Measurements from ENCODE around the gene TDRD3. TPM values are rescaled to one million over a fixed set of nuclear protein-coding genes. Genes with fewer than 3 reads are reported as not detected.

The TDRD3 gene
- total RNA-seq, 2 experiments from 2014 or later, result 16.4 to 16.5 TPM

DNA sequence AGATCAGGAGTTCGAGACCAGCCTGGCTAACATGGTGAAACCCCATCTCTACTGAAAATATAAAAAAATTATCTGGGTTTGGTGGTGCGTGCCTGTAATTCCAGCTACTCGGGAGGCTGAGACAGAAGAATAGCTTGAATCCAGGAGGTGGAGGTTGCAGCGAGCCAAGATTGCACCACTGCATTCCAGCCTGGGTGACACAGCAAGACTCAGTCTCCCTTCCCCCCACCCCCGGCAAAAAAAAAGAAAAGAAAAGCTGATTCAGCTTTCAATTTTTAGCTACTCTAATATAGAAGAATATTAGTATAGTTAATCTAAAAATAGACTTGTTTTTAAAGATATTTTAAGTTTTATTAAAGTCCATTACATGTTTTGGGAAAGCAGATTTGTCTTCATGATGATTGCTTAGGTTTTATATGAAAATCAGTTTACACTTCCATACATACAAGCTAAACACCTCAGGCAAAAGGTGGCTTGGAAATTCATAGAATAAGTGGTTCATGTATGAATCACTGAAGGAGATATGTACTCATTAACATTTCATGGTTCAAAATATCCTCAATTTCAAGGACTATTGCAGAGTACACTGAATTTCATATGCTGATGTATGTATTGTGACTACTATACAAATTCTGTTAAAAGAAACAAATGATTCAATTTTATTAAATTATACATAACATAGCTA lies 165.2 kb downstream of the TDRD3 start:
- POLR2A ChIA-PET, result no interaction called here

DNA sequence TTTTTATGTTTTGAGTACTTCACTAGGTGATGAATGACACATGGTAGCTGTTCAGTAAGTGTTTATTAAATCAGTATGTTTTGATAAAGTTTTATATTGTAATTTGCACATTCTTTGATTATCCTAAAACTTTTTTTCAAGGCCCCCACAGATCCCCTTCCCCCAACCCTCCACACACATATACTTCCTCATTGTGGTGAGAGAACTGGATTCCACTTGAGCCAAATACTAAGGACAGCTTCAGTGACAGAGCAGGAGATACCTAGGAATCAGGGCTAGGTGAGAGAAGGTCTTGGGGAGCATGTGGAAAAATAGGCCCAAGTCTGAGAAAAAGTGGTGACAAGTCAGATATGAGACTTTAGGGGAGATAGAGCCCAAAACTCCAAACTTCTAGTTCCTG lies 174.6 kb downstream of the TDRD3 start:
- H3K27ac Mint-ChIP-seq, result no peak overlapping the region
- peaks cover 2% of the 10 kb centered on the region for H3K4me1 Mint-ChIP-seq (ENCODE audit: low read depth)
- no peak overlapping the region for H3K4me3 Mint-ChIP-seq
- no peaks in the 10 kb centered on the region for H3K27me3 Mint-ChIP-seq
- CTCF ChIA-PET, result no interaction called here
- peaks cover 43% of the 10 kb centered on the region for H3K36me3 Mint-ChIP-seq
- POLR2A ChIA-PET, result no interaction called here
- no peaks in the 10 kb centered on the region for H3K9me3 Mint-ChIP-seq
- intact Hi-C loops (cut with micrococcal nuclease), result no loop called here
- DNase-seq, result no peak

More for the DNA sequence above, 165.2 kb downstream of the TDRD3 start:
- Mint-ChIP-seq H3K4me1 (ENCODE audit: low read depth) (no peaks in the 10 kb centered on the region), H3K4me3 (no peak overlapping the region), H3K27ac (no peak overlapping the region), H3K27me3 (no peaks in the 10 kb centered on the region), H3K9me3 (no peaks in the 10 kb centered on the region), H3K36me3 (peaks cover 16% of the 10 kb centered on the region)
- intact Hi-C loops (cut with micrococcal nuclease), result no loop called here
- DNase-seq, result no peak
- CTCF ChIA-PET, result no interaction called here

DNA sequence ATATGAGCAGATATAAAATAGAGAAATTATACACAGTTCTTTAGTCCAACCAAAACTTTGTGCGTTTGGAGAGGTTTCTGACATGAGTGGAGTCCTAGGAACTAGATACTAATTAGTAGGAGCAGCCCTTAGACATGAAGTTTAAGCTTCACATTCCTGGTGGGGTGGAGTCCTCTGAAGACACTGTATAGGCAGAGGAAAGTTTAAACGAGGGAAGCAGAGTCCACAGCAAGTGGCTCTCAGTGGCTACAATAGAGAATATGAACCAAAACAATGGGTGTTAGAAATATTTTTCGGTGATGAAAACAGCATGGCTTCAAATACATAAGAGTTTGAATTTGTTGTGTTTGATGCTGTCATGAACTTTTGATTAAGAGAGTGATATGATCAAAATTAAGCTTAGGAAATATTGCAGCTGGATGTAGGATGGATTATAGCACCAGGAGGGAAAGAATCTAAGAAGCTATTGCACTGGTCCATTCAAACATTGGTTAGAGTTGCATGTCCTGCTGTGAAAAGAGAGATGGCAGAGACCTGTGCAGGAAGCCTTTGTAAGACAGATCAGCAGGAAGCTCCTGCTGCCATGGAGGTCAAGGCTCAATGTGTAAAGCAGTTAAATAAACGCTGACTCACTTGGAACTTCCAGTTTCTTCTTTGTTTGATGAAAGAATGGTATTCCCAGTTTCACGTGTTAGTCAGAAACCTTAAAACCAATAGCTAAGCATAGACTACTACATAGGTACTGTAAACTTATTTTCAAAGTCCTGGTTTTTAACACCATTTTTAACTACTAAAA lies 175.2 kb downstream of the TDRD3 start:
- intact Hi-C loops (cut with micrococcal nuclease), result no loop called here
- peaks cover 37% of the 10 kb centered on the region for H3K36me3 Mint-ChIP-seq
- H3K9me3 Mint-ChIP-seq, result no peaks in the 10 kb centered on the region
- no peak overlapping the region for H3K27ac Mint-ChIP-seq
- H3K4me3 Mint-ChIP-seq, result no peak overlapping the region
- DNase-seq, result no peak
- H3K4me1 Mint-ChIP-seq (ENCODE audit: low read depth), result peaks cover 2% of the 10 kb centered on the region
- ChIA-PET POLR2A (no interaction called here), CTCF (no interaction called here)
- H3K27me3 Mint-ChIP-seq, result no peaks in the 10 kb centered on the region

DNA sequence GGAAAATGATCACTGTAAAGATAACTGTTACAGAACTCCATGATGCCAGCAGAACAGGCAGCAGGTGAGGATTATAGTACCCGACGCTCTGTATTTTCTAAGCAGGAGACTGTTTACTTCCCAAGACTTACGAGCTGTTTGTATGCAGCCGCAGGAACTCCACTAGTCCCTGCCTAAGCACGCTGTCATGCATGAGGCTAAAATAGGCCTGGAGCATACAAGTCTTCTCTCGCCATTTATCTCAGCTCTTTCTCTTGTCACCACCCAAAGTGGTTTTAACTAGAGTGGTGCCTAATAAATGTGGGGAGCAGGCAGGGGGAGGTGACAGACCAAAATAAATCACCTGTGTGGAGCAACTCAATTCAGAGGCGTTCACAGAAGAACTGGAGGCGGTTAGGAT lies 175.8 kb downstream of the TDRD3 start:
- Mint-ChIP-seq H3K27me3 (no peaks in the 10 kb centered on the region), H3K27ac (no peak overlapping the region), H3K4me3 (no peak overlapping the region), H3K9me3 (no peaks in the 10 kb centered on the region), H3K36me3 (peaks cover 34% of the 10 kb centered on the region), H3K4me1 (ENCODE audit: low read depth) (peaks cover 2% of the 10 kb centered on the region)
- ChIA-PET POLR2A (no interaction called here), CTCF (no interaction called here)
- no peak for DNase-seq
- intact Hi-C loops (cut with micrococcal nuclease), result no loop called here

DNA sequence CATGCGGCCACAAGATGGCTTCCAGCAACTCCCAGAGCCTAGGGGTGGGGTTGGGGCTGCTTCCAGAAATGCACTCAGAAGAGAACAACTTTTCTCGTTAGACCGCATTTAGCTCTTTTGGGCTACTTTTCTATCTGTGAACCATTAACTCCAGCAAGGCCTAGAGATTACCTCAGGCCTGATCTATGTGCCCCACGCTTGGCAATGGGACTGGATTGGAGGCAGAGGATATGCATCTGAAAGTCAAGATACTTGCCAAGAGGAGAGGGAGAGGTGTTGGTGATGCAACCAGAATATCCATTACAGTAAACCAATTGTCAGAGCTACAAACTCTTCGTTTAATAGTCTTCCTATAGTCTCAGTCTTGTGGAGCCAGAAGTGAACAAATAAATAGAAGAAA lies 177.7 kb downstream of the TDRD3 start:
- Mint-ChIP-seq H3K27ac (no peak overlapping the region), H3K27me3 (no peaks in the 10 kb centered on the region), H3K4me1 (ENCODE audit: low read depth) (peaks cover 2% of the 10 kb centered on the region), H3K9me3 (no peaks in the 10 kb centered on the region), H3K4me3 (no peak overlapping the region), H3K36me3 (peaks cover 18% of the 10 kb centered on the region)
- intact Hi-C loops (cut with micrococcal nuclease), result no loop called here
- ChIA-PET CTCF (no interaction called here), POLR2A (no interaction called here)
- DNase-seq, result no peak

DNA sequence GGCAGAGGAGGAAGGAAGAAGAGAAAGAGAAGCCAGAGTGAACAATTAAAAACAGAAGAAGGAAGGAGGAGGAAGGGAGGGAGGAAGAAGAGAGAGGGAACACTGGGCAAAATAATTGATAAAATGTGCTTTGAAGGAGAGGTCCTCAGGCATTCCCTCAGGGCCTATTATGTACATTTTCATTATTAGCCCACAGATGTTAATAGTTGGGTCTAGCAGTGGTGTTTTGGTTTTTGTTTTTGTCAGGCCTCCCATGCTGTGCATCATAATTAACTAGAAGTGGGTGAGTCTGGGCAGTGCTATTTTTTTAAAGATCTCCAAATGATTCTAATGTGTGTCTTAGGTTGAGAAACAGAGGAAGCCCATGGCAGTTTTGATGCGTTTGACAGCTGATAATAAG lies 178.1 kb downstream of the TDRD3 start:
- CTCF ChIA-PET, result no interaction called here

DNA sequence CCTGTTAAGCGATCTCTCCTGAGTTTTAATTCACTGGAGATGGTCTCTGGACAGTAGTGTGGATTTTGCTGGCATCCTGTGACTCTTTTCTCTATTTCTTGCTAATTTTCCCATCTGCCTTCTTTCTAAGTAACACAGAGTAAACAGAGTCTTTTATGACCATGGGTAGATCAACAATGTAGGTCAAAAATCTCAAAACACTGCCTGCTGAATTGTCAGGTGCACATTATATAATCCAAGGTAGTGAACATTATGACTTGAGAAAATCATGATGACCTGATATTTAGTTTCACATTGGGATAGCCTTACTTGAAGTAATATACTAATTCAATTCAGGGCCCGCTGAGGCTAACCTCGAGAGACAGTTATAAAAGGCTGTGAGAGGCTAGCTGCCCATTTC lies 180.7 kb downstream of the TDRD3 start:
- ChIA-PET CTCF (no interaction called here), POLR2A (no interaction called here)
- no peak overlapping the region for H3K4me3 Mint-ChIP-seq
- intact Hi-C loops (cut with micrococcal nuclease), result no loop called here
- no peaks in the 10 kb centered on the region for H3K9me3 Mint-ChIP-seq
- no peaks in the 10 kb centered on the region for H3K27me3 Mint-ChIP-seq
- no peak for DNase-seq
- no peaks in the 10 kb centered on the region for H3K4me1 Mint-ChIP-seq (ENCODE audit: low read depth)
- H3K36me3 Mint-ChIP-seq, result peaks cover 8% of the 10 kb centered on the region
- no peak overlapping the region for H3K27ac Mint-ChIP-seq

More for the DNA sequence above, 178.1 kb downstream of the TDRD3 start:
- H3K36me3 Mint-ChIP-seq, result peaks cover 16% of the 10 kb centered on the region
- peaks cover 2% of the 10 kb centered on the region for H3K4me1 Mint-ChIP-seq (ENCODE audit: low read depth)
- DNase-seq, result no peak
- POLR2A ChIA-PET, result no interaction called here
- no peaks in the 10 kb centered on the region for H3K27me3 Mint-ChIP-seq
- H3K27ac Mint-ChIP-seq, result no peak overlapping the region
- no peak overlapping the region for H3K4me3 Mint-ChIP-seq
- intact Hi-C loops (cut with micrococcal nuclease), result no loop called here
- no peaks in the 10 kb centered on the region for H3K9me3 Mint-ChIP-seq

DNA sequence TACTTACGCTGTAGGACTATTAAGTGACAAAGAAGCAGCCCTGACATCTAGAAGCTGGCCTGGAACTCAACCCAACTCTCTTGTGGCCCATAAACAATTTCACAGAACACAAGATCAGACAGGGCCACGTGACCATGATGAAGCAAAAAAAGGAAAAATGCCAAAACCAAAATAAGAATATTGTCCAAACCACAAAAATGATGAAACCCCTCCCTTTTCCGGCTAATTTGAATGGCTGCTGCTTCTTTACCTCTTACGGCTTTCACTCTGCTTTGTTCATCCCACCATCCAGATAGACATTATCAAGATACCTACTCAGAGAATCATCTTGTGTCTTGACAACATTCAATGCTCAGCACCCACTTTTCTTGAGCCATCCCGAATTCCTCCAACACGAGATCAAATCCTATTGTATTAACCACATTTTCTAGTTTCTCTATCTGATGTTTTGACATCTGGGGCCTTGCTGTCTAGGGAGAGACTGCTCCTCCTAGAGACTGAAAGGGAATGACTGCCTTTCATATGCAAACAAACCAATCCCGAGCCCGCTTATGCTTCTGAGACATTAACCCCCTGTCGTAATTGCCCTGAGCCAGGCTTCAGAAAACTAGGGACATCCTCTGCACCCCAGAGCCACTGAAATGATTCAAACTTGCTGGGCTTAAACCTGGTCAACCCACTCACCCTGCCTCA lies 186.3 kb downstream of the TDRD3 start:
- Mint-ChIP-seq H3K36me3 (no peaks in the 10 kb centered on the region), H3K4me3 (no peak overlapping the region), H3K9me3 (peaks cover 5% of the 10 kb centered on the region), H3K27me3 (no peaks in the 10 kb centered on the region), H3K27ac (no peak overlapping the region), H3K4me1 (ENCODE audit: low read depth) (peaks cover 6% of the 10 kb centered on the region)
- CTCF ChIA-PET, result no interaction called here
- intact Hi-C loops (cut with micrococcal nuclease), result no loop called here
- POLR2A ChIA-PET, result no interaction called here
- no peak for DNase-seq

DNA sequence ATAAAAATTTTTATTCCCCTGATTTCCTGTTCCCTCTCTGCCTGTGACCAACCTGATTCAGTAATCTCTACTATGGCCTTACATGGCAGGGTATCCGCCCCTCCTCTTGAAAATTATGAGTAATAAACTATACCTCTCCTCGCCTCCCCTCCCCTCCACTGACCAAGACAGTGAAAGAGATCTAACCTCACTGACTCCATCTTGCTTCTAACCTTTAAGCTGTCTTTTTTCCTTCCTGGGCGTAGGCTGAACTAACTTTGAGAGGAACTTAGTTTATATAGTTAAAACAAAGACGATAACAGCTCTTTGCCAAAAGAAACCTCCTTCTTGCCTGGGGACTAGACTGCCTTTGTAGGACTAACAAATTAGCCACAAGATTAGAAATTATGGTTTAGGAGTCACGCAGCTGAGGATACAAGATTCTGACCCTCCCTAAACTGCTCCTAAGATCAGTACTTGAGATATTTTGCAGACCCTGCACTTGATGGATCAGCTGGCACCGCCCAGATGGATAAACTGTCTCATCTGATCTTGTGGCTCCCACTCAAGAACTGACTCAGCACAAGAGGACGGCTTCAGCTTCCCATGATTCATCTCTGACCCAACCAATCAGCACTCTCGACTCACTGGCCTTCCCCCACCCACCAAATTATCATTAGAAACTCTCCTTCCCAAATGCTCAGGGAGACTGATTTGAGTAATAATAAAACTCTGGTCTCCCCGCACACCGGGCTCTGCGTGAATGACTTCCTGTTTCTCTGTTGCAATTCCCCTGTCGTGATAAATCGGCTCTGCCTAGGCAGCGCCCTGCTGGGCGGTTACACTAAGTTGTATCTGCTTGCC lies 187.1 kb downstream of the TDRD3 start:
- no peaks in the 10 kb centered on the region for H3K36me3 Mint-ChIP-seq
- ChIA-PET POLR2A (no interaction called here), CTCF (no interaction called here)
- H3K27me3 Mint-ChIP-seq, result no peaks in the 10 kb centered on the region
- H3K4me1 Mint-ChIP-seq (ENCODE audit: low read depth), result peaks cover 6% of the 10 kb centered on the region
- H3K4me3 Mint-ChIP-seq, result no peak overlapping the region
- no peak overlapping the region for H3K27ac Mint-ChIP-seq
- DNase-seq, result peak; percentile 39
- peaks cover 5% of the 10 kb centered on the region for H3K9me3 Mint-ChIP-seq
- intact Hi-C loops (cut with micrococcal nuclease), result no loop called here

DNA sequence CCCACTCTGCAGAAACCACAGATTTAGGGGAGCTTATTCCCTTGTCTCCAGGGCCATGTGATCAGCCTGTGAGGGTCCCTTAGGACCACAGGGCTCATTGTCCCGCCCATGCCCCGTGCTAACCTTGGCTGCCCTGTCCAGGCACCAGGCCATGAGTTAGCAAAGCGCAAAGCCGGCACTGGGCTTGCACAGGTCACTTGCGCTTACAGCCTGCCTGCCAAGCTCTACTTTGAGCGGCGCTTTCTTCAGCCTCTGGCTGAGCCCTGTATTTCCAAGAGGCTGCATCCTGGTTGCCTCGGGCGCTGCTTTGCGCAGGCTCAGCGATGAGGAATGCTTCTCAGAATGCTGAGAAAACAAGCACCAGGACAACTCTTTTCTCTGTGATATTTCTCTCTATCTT lies 188.0 kb downstream of the TDRD3 start:
- POLR2A ChIA-PET, result no interaction called here

DNA sequence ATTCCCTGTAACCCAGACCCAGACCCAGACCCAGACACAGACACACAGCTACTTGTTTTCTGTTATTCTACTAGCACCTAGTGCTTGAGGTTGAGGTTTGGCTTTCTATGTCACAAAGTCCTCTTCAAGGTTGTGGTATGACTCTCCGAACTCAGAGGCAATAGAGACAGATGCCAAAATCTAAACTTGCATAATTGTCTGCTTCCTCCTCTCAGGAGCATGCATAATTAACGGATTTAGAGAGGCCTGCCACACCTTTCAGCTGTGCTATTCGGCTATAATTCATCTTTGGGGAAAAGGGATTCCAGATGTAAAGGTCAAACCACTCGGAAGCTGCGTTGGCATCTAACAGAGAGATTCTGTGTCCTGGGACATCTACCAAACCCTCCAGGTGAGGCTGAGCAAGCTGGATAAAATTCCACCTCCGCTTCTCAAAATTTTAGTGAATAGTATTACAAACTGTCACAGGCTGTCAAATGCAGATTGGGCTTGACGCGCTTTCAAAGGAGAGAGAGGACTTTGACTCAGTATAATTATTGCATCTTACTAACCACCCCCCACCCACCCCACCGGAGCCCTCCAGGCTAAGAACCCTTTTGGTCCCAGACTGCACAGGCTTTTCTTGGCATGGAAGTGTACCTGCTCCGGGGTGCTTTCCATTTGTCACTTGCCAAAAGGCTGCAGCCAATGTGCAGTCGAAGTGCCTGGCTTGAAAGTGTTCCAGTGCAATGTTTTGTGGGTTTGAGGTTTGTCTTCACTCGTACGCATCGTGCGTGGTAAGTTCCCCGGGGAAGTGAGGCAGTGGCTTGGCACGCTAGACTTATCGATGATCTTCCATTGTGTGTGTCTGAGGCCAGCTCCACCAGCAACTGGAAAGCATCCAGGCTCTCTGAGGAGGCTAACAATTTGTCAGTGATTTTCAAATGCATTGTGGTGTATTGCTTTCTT lies 194.1 kb downstream of the TDRD3 start:
- ChIA-PET POLR2A (no interaction called here), CTCF (no interaction called here)
- Mint-ChIP-seq H3K4me3 (no peak overlapping the region), H3K36me3 (no peaks in the 10 kb centered on the region), H3K27me3 (no peaks in the 10 kb centered on the region), H3K9me3 (no peaks in the 10 kb centered on the region), H3K4me1 (ENCODE audit: low read depth) (no peaks in the 10 kb centered on the region), H3K27ac (no peak overlapping the region)
- intact Hi-C loops (cut with micrococcal nuclease), result no loop called here
- no peak for DNase-seq

More for the DNA sequence above, 188.0 kb downstream of the TDRD3 start:
- no peak overlapping the region for H3K27ac Mint-ChIP-seq
- no peak overlapping the region for H3K4me3 Mint-ChIP-seq
- no peaks in the 10 kb centered on the region for H3K36me3 Mint-ChIP-seq
- intact Hi-C loops (cut with micrococcal nuclease), result no loop called here
- peaks cover 5% of the 10 kb centered on the region for H3K9me3 Mint-ChIP-seq
- no peaks in the 10 kb centered on the region for H3K27me3 Mint-ChIP-seq
- peaks cover 6% of the 10 kb centered on the region for H3K4me1 Mint-ChIP-seq (ENCODE audit: low read depth)
- DNase-seq, result no peak
- CTCF ChIA-PET, result no interaction called here
